ENCODE measurements around the gene MUC5AC.

The MUC5AC gene

GRCh38 chr11:1177020-1177770 lies 19.4 kb downstream of the MUC5AC start:
- no peak overlapping the region for H2AFZ ChIP-seq (ENCODE audit: low read depth, low read length)
- no peaks in the 10 kb centered on the region for H3K36me3 ChIP-seq (replicated peaks; ENCODE audit: low read depth, low read length)
- H3K9ac ChIP-seq (ENCODE audit: low read length): no peak overlapping the region
- H3K27ac ChIP-seq (ENCODE audit: low read length): no peak overlapping the region
- H3K9me3 ChIP-seq (ENCODE audit: insufficient read depth, low read length): no peaks in the 10 kb centered on the region
- H3K4me1 ChIP-seq (ENCODE audit: low read length): no peaks in the 10 kb centered on the region
- no peak overlapping the region for H3K4me3 ChIP-seq (ENCODE audit: low read length)
- no peak overlapping the region for H3K4me2 ChIP-seq (ENCODE audit: low read length)
- no peaks in the 10 kb centered on the region for H3K27me3 ChIP-seq (ENCODE audit: low read depth, low read length)
- TF ChIP-seq EZH2phosphoT487 (IDR thresholded peaks at IDR 0.05; ENCODE audit: low read depth): no peak
- H3K79me2 ChIP-seq (ENCODE audit: low read length): no peaks in the 10 kb centered on the region
- H4K20me1 ChIP-seq (ENCODE audit: insufficient read depth, low read length): no peaks in the 10 kb centered on the region

GRCh38 chr11:1177771-1178090 lies 20.0 kb downstream of the MUC5AC start:
- Histone ChIP-seq H3K27ac (ENCODE audit: low read length) (no peak overlapping the region), H2AFZ (ENCODE audit: low read depth, low read length) (no peak overlapping the region), H3K9me3 (ENCODE audit: insufficient read depth, low read length) (no peaks in the 10 kb centered on the region), H4K20me1 (ENCODE audit: insufficient read depth, low read length) (no peaks in the 10 kb centered on the region), H3K4me3 (ENCODE audit: low read length) (no peak overlapping the region), H3K4me2 (ENCODE audit: low read length) (no peak overlapping the region), H3K4me1 (ENCODE audit: low read length) (no peaks in the 10 kb centered on the region), H3K9ac (ENCODE audit: low read length) (no peak overlapping the region), H3K79me2 (ENCODE audit: low read length) (no peaks in the 10 kb centered on the region), H3K36me3 (replicated peaks; ENCODE audit: low read depth, low read length) (no peaks in the 10 kb centered on the region), H3K27me3 (ENCODE audit: low read depth, low read length) (no peaks in the 10 kb centered on the region)
- TF ChIP-seq EZH2phosphoT487 (IDR thresholded peaks at IDR 0.05; ENCODE audit: low read depth) (no peak), CTCF (IDR thresholded peaks at IDR 0.05; ENCODE audit: low read depth, low read length) (no peak)

GRCh38 chr11:1178201-1178885 lies 20.6 kb downstream of the MUC5AC start:
- Histone ChIP-seq H3K36me3 (replicated peaks; ENCODE audit: low read depth, low read length) (no peaks in the 10 kb centered on the region), H3K4me1 (ENCODE audit: low read length) (no peaks in the 10 kb centered on the region), H3K27me3 (ENCODE audit: low read depth, low read length) (no peaks in the 10 kb centered on the region), H3K79me2 (ENCODE audit: low read length) (no peaks in the 10 kb centered on the region), H3K9me3 (ENCODE audit: insufficient read depth, low read length) (no peaks in the 10 kb centered on the region), H3K4me3 (ENCODE audit: low read length) (no peak overlapping the region), H3K4me2 (ENCODE audit: low read length) (no peak overlapping the region), H3K9ac (ENCODE audit: low read length) (no peak overlapping the region), H4K20me1 (ENCODE audit: insufficient read depth, low read length) (no peaks in the 10 kb centered on the region), H2AFZ (ENCODE audit: low read depth, low read length) (no peak overlapping the region), H3K27ac (ENCODE audit: low read length) (no peak overlapping the region)
- TF ChIP-seq CTCF (IDR thresholded peaks at IDR 0.05; ENCODE audit: low read depth, low read length): no peak
- TF ChIP-seq EZH2phosphoT487 (IDR thresholded peaks at IDR 0.05; ENCODE audit: low read depth): no peak

- no peak overlapping the region for H2AFZ ChIP-seq (ENCODE audit: low read depth, low read length)
These were observed 21.2 kb downstream of the MUC5AC start for GRCh38 chr11:1178906-1179305.

More at GRCh38 chr11:1178906-1179305, 21.2 kb downstream of the MUC5AC start:
- H3K27me3 ChIP-seq (ENCODE audit: low read depth, low read length): no peaks in the 10 kb centered on the region
- no peaks in the 10 kb centered on the region for H3K79me2 ChIP-seq (ENCODE audit: low read length)
- H4K20me1 ChIP-seq (ENCODE audit: insufficient read depth, low read length): no peaks in the 10 kb centered on the region
- no peak overlapping the region for H3K4me2 ChIP-seq (ENCODE audit: low read length)
- H3K4me3 ChIP-seq (ENCODE audit: low read length): no peak overlapping the region
- no peak for TF ChIP-seq EZH2phosphoT487 (IDR thresholded peaks at IDR 0.05; ENCODE audit: low read depth)
- no peak for TF ChIP-seq CTCF (IDR thresholded peaks at IDR 0.05; ENCODE audit: low read depth, low read length)
- H3K9ac ChIP-seq (ENCODE audit: low read length): no peak overlapping the region
- no peaks in the 10 kb centered on the region for H3K4me1 ChIP-seq (ENCODE audit: low read length)
- H3K36me3 ChIP-seq (replicated peaks; ENCODE audit: low read depth, low read length): no peaks in the 10 kb centered on the region
- H3K9me3 ChIP-seq (ENCODE audit: insufficient read depth, low read length): no peaks in the 10 kb centered on the region
- H3K27ac ChIP-seq (ENCODE audit: low read length): no peak overlapping the region
